GM23338 (cell line): Measurements from ENCODE around the gene KHK. TPM values are rescaled to one million over a fixed set of nuclear protein-coding genes. Genes with fewer than 3 reads are reported as not detected.

ENCODE experiments used
- CTCF ChIP-seq, 2 experiments: fragments of 200-600 bp in 1 of 2; sonication (generic) in 1 of 2; conservative IDR thresholded peaks; 2 replicates each; pipeline versions ENCODE4 v1.5.1 to v1.6.1; 2016 to 2017; ENCODE audit warnings: antibody characterized with exemption in 2 of 2, low read depth in 2 of 2, mild to moderate bottlenecking in 2 of 2, moderate library complexity in 1 of 2
- ETS1 ChIP-seq: IDR thresholded peaks from 2 replicates; pipeline ENCODE4 v1.6.1; 2016; ENCODE audit warnings: antibody characterized with exemption
- polyA plus RNA-seq: library from polyadenylated mRNA; unstranded; fragments of >200 nt; fragmentation: Nextera tagmentation; extraction: Ambion mirVana; gene quantifications from 2 replicates; pipeline ENCODE4 v1.2.1, GENCODE V29; 2016
- total RNA-seq: library from RNA; depleted of rRNA; stranded (reverse); fragments of >200 nt; shearing (Covaris generic); gene quantifications from 2 replicates; pipeline ENCODE4 v1.2.3, GENCODE V29; 2014; rRNA removed

Gene KHK
- total and polyA plus RNA-seq, 2 experiments from 2014 or later, result 9.7 TPM

GRCh38 chr2:27149570-27150405, 63.2 kb downstream of the KHK start (continued):
- TF ChIP-seq CTCF (conservative IDR thresholded peaks at IDR 0.05; ENCODE audit: low read depth in 2 of 2) (no peak), ETS1 (no peak)

Other genes with a start within 250 kb of the KHK start
- 8.1 and 10.3 TPM in 2 replicates for gene DPYSL5, start 238.6 kb upstream of the KHK start, total RNA-seq
- gene DPYSL5, start 238.6 kb upstream of the KHK start, polyA plus RNA-seq, result 2.6 and 3.1 TPM in 2 replicates
- 3.7 and 4.5 TPM in 2 replicates for gene MAPRE3, start 116.1 kb upstream of the KHK start, total RNA-seq
- gene MAPRE3, start 116.1 kb upstream of the KHK start, polyA plus RNA-seq, result 3.3 and 3.5 TPM in 2 replicates
- gene TMEM214, start 53.8 kb upstream of the KHK start, total RNA-seq, result 34.2 and 36.5 TPM in 2 replicates
- gene TMEM214, start 53.8 kb upstream of the KHK start, polyA plus RNA-seq, result 16.2 and 18.4 TPM in 2 replicates
- gene AGBL5, start 35.1 kb upstream of the KHK start, total RNA-seq, result 31.3 and 32.9 TPM in 2 replicates
- gene AGBL5, start 35.1 kb upstream of the KHK start, polyA plus RNA-seq, result 17.9 and 18.5 TPM in 2 replicates
- gene OST4, start 15.1 kb upstream of the KHK start, total RNA-seq, result 155 and 226 TPM in 2 replicates
- gene OST4, start 15.1 kb upstream of the KHK start, polyA plus RNA-seq, result 568 and 617 TPM in 2 replicates
- gene EMILIN1, start 8.2 kb upstream of the KHK start, total RNA-seq, result 4.8 and 15.4 TPM in 2 replicates
- 3.2 and 4.5 TPM in 2 replicates for gene EMILIN1, start 8.2 kb upstream of the KHK start, polyA plus RNA-seq
- gene CGREF1, start 32.4 kb downstream of the KHK start, total RNA-seq, result 2.3 and 4.1 TPM in 2 replicates
- 3.5 and 4.5 TPM in 2 replicates for gene CGREF1, start 32.4 kb downstream of the KHK start, polyA plus RNA-seq
- gene ABHD1, start 37.0 kb downstream of the KHK start, total RNA-seq, result 0.19 and 0.38 TPM in 2 replicates
- 0.55 and 0.66 TPM in 2 replicates for gene ABHD1, start 37.0 kb downstream of the KHK start, polyA plus RNA-seq
- 65.9 and 79.7 TPM in 2 replicates for gene PREB, start 47.9 kb downstream of the KHK start, total RNA-seq
- gene PREB, start 47.9 kb downstream of the KHK start, polyA plus RNA-seq, result 39.0 and 41.2 TPM in 2 replicates
- not detected in 2 replicates for gene PRR30, start 52.6 kb downstream of the KHK start, total RNA-seq
- gene PRR30, start 52.6 kb downstream of the KHK start, polyA plus RNA-seq, result not detected in 2 replicates
- gene TCF23, start 62.2 kb downstream of the KHK start, total RNA-seq, result 0.07 TPM in 1 of 2 replicates, not detected in the other
- 0.03 TPM in 1 of 2 replicates, not detected in the other for gene TCF23, start 62.2 kb downstream of the KHK start, polyA plus RNA-seq
- gene ATRAID, start 125.3 kb downstream of the KHK start, total RNA-seq, result 98.3 and 129 TPM in 2 replicates
- 154 and 164 TPM in 2 replicates for gene ATRAID, start 125.3 kb downstream of the KHK start, polyA plus RNA-seq
- 138 and 153 TPM in 2 replicates for gene SLC5A6, start 125.5 kb downstream of the KHK start, total RNA-seq
- gene SLC5A6, start 125.5 kb downstream of the KHK start, polyA plus RNA-seq, result 41.0 and 44.3 TPM in 2 replicates
- 126 and 147 TPM in 2 replicates for gene CAD, start 130.6 kb downstream of the KHK start, total RNA-seq
- 38.1 and 39.2 TPM in 2 replicates for gene CAD, start 130.6 kb downstream of the KHK start, polyA plus RNA-seq
- gene SLC30A3, start 176.3 kb downstream of the KHK start, total RNA-seq, result 5.1 and 8.3 TPM in 2 replicates
- gene SLC30A3, start 176.3 kb downstream of the KHK start, polyA plus RNA-seq, result 4.1 and 6.0 TPM in 2 replicates
- 0.39 and 0.59 TPM in 2 replicates for gene DNAJC5G, start 188.7 kb downstream of the KHK start, total RNA-seq
- not detected in 2 replicates for gene DNAJC5G, start 188.7 kb downstream of the KHK start, polyA plus RNA-seq
- gene TRIM54, start 195.7 kb downstream of the KHK start, total RNA-seq, result 3.3 and 4.5 TPM in 2 replicates
- gene TRIM54, start 195.7 kb downstream of the KHK start, polyA plus RNA-seq, result 1.6 and 3.4 TPM in 2 replicates
- gene UCN, start 221.7 kb downstream of the KHK start, total RNA-seq, result 0.59 TPM in 1 of 2 replicates, not detected in the other
- 0.30 and 0.99 TPM in 2 replicates for gene UCN, start 221.7 kb downstream of the KHK start, polyA plus RNA-seq
- gene MPV17, start 236.3 kb downstream of the KHK start, total RNA-seq, result 52.5 and 68.9 TPM in 2 replicates
- 93.1 and 94.2 TPM in 2 replicates for gene MPV17, start 236.3 kb downstream of the KHK start, polyA plus RNA-seq